Tibial nerve (tissue), 4 donors: ENCODE results near the gene CWF19L1. TPM values are rescaled to one million over a fixed set of nuclear protein-coding genes. Genes with fewer than 3 reads are reported as not detected.
A peak's percentile ranks its signal among the peaks of the same experiment; 100 is the strongest.
"Not testable (repeated sequence)": the region's sequence is repeated elsewhere in the genome, so short reads cannot be mapped to it uniquely, and the experiment has no call there.

Experiments used
- DNase-seq, 2 donors: peaks; one replicate each; pipeline ENCODE4 v3.0.0-alpha.2; 2019; ENCODE audit warnings: low spot score in 2 of 2
- H3K27ac ChIP-seq, 4 donors: fragments of 200-600 bp; sonication (generic) in 3 of 4; one replicate each; pipeline ENCODE4 v1.5.1; 2017 to 2019; ENCODE audit warnings: mild to moderate bottlenecking in 1 of 4
- H3K27me3 ChIP-seq, 2 donors: fragments of 200-600 bp; sonication (generic) in 1 of 2; one replicate each; pipeline versions ENCODE4 v1.5.1 to v1.6.0; 2017 to 2019
- H3K36me3 ChIP-seq, 3 donors: fragments of 200-600 bp; sonication (generic); one replicate each; pipeline ENCODE4 v1.5.1; 2018 to 2019
- H3K4me1 ChIP-seq, 4 donors: fragments of 200-600 bp; sonication (generic) in 3 of 4; one replicate each; pipeline ENCODE4 v1.5.1; 2017 to 2019
- H3K4me3 ChIP-seq, 4 donors: fragments of 200-600 bp; sonication (generic) in 3 of 4; one replicate each; pipeline ENCODE4 v1.5.1; 2017 to 2019; ENCODE audit warnings: mild to moderate bottlenecking in 1 of 4, moderate library complexity in 1 of 4
- H3K9me3 ChIP-seq, 4 donors: fragments of 200-600 bp; sonication (generic) in 3 of 4; one replicate each; pipeline ENCODE4 v1.5.1; 2017 to 2019
- CTCF ChIP-seq, 5 experiments: fragments of 200-600 bp in 3 of 5; fragments of 450-650 bp in 2 of 5; sonication (generic) in 3 of 5; IDR thresholded peaks; one replicate each; pipeline ENCODE4 v1.5.1; 2016 to 2019; ENCODE audit warnings: antibody characterized with exemption in 5 of 5, mild to moderate bottlenecking in 3 of 5, moderate library complexity in 2 of 5
- EP300 ChIP-seq, 2 donors: sonication (generic); formaldehyde crosslinking; IDR thresholded peaks; one replicate each; pipeline ENCODE4 v1.6.1; 2017; ENCODE audit warnings: antibody characterized with exemption in 2 of 2, mild to moderate bottlenecking in 1 of 2
- POLR2A ChIP-seq, 2 donors: fragments of 450-650 bp; IDR thresholded peaks; one replicate each; pipeline ENCODE4 v1.6.1; 2017; ENCODE audit warnings: antibody characterized with exemption in 2 of 2, mild to moderate bottlenecking in 2 of 2, moderate library complexity in 2 of 2
- WGBS, 2 donors: methylation state at CpG; one replicate each; pipeline ENCODE4 v1.1.5; 2018; 5-methylcytosine and 5-hydroxymethylcytosine counted together
- total RNA-seq, 4 donors: library from RNA; depleted of rRNA; stranded (reverse); fragments of >200 nt; gene quantifications; one replicate each; pipeline ENCODE4 v1.1.0, GENCODE V29; 2016

Gene CWF19L1
- total RNA-seq, 4 donors from 2014 or later = 21.9 to 35.9 (median 26.1) TPM

- H3K27ac ChIP-seq = no peak overlapping the region
- no peaks in the 10 kb centered on the region for H3K9me3 ChIP-seq
- no peak overlapping the region for H3K4me3 ChIP-seq
- no peaks in the 10 kb centered on the region for H3K27me3 ChIP-seq
- WGBS, 2 donors = 94 to 97% methylated on average over 3 of the region's 3 CpGs
- peaks cover 0 to 40% (median 6%) of the 10 kb centered on the region in 3 donors for H3K36me3 ChIP-seq
- DNase-seq = no peak
- TF ChIP-seq POLR2A (IDR thresholded peaks at IDR 0.05) = no peak
- TF ChIP-seq EP300 (IDR thresholded peaks at IDR 0.05) = no peak
- no peak for TF ChIP-seq CTCF (IDR thresholded peaks at IDR 0.05)
- H3K4me1 ChIP-seq = peaks cover 0 to 48% (median 19%) of the 10 kb centered on the region in 4 donors
Measured at GRCh38 chr10:100282907-100283306, 15.5 kb upstream of the CWF19L1 start.

- 96% methylated on average over 22 of the region's 31 CpGs; no CpG with 5 or more reads in 1 of the 2 donors for WGBS, 2 donors
- not testable (repeated sequence) for H3K4me3 ChIP-seq, H3K27ac ChIP-seq, H3K9me3 ChIP-seq, H3K4me1 ChIP-seq, DNase-seq, H3K27me3 ChIP-seq
- peaks cover 6 to 58% (median 6%) of the 10 kb centered on the region in 3 donors for H3K36me3 ChIP-seq
Measured at GRCh38 chr10:100276971-100277370, 9.5 kb upstream of the CWF19L1 start.

GRCh38 chr10:100265821-100266485 lies 1.5 kb downstream of the CWF19L1 start:
- Histone ChIP-seq H3K9me3 (no peaks in the 10 kb centered on the region), H3K27me3 (no peaks in the 10 kb centered on the region), H3K27ac (no peak overlapping the region), H3K36me3 (peaks cover 0 to 17% (median 0%) of the 10 kb centered on the region in 3 donors), H3K4me1 (peaks cover 0 to 47% (median 16%) of the 10 kb centered on the region in 4 donors), H3K4me3 (peak overlapping the region in 2 of 4 donors; percentile 10 to 97)
- 88 to 91% methylated on average over 15 of the region's 15 CpGs for WGBS, 2 donors
- DNase-seq = no peak
- TF ChIP-seq EP300 (IDR thresholded peaks at IDR 0.05) (no peak), CTCF (IDR thresholded peaks at IDR 0.05) (no peak), POLR2A (IDR thresholded peaks at IDR 0.05) (no peak)

GRCh38 chr10:100254191-100254590 lies 13.2 kb downstream of the CWF19L1 start:
- DNase-seq = no peak
- no peak for TF ChIP-seq CTCF (IDR thresholded peaks at IDR 0.05)
- TF ChIP-seq EP300 (IDR thresholded peaks at IDR 0.05) = no peak
- TF ChIP-seq POLR2A (IDR thresholded peaks at IDR 0.05) = no peak
- Histone ChIP-seq H3K4me3 (no peak overlapping the region), H3K27ac (no peak overlapping the region), H3K36me3 (peaks cover 4 to 96% (median 4%) of the 10 kb centered on the region in 3 donors), H3K4me1 (no peaks in the 10 kb centered on the region), H3K9me3 (no peaks in the 10 kb centered on the region), H3K27me3 (no peaks in the 10 kb centered on the region)
- WGBS, 2 donors = 90 to 95% methylated on average over 3 of the region's 3 CpGs

GRCh38 chr10:100253041-100253440 lies 14.4 kb downstream of the CWF19L1 start:
- TF ChIP-seq CTCF (IDR thresholded peaks at IDR 0.05) (no peak), EP300 (IDR thresholded peaks at IDR 0.05) (no peak)
- Histone ChIP-seq H3K27ac (no peak overlapping the region), H3K27me3 (no peaks in the 10 kb centered on the region), H3K36me3 (peaks cover 4 to 98% (median 4%) of the 10 kb centered on the region in 3 donors), H3K4me3 (no peak overlapping the region), H3K4me1 (no peaks in the 10 kb centered on the region), H3K9me3 (no peaks in the 10 kb centered on the region)
- WGBS, 2 donors = 90 to 93% methylated on average over 5 of the region's 5 CpGs
- DNase-seq = no peak
